T1000 (cell line): ENCODE data around the gene SOX12.

ENCODE experiments used
- DNase-seq: peaks from one replicate; lab custom pipeline; 2025; ENCODE audit warnings: mixed read lengths; lab: John Stamatoyannopoulos, UW

The SOX12 gene

DNA sequence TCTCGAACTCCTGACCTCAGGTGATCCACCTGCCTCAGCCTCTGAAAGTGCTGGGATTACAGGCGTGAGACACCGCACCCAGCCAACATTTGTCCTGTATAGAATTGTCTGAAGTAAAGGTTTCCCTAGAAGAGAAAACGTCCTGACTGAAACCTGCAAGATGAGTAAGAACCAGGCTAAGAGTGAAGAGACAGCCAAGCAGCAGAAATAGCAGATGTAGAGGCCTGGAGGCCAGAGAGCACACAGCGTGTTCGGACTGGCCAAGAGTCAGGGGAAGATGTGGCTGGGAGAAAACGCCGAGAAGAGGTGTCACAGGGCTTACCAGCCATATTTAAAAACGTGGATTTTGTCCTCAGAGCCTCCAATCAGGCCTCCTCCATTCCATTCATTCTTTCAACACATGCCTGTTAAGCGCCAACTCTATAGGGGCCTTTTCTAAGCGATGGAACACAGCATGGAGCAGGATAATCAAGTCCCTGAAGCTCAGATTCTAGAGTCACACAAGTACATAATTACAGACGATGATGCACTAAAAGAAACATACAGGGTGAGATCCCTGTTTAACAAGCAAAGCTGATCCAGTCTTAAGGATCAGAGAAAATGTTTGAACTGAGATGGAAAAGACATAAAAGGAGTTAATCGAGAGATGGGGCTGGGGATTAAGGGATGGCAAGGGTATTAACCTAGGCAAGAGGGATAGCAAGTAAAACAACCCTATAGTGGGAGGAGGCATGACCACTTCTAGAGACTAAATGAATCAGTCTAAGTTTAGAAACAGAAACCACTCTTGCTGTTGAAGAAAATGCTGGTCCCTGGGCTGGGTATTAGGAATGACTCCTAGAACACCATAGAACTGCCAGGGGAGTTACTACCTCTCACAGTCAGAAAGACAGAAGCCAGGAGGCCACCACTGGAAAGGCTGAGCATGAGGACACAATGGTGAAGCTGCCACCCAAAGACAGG is 23.2 kb upstream of the SOX12 start:
- no peak for DNase-seq

GRCh38 chr20:305745-306144 is 19.6 kb upstream of the SOX12 start:
- DNase-seq: no peak

DNA sequence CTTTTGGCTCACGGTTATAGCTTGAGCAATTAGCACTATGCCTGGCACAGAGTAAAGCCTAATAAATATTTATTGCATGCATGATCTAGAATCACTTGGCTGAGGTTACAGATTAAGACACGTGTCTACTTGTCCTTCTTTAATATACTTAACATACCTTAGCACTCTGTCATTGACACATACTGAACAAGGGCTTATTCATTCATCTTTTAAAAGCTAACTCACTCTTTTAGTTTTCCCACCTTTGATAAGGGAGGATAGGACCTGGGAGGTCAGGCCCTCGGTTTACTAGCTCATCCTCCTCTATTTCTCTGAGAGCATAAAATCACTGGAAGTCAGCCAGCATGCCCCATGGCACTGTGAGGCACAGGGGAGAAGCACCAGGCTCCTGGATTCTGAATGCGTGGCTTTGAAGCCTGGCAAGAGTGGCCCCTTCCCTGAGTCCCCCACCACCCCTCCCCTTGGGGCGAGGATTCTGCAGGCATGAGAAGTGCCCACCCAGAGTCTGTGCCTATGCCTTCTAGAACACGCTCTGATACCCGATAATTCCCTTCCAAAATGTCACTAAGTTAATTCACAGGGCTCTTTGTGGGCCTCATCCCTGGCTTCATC is 16.8 kb upstream of the SOX12 start:
- DNase-seq: no peak

GRCh38 chr20:309306-309840 is 16.0 kb upstream of the SOX12 start:
- DNase-seq: no peak

GRCh38 chr20:309841-310644 is 15.3 kb upstream of the SOX12 start:
- DNase-seq: peak; percentile 70

DNA sequence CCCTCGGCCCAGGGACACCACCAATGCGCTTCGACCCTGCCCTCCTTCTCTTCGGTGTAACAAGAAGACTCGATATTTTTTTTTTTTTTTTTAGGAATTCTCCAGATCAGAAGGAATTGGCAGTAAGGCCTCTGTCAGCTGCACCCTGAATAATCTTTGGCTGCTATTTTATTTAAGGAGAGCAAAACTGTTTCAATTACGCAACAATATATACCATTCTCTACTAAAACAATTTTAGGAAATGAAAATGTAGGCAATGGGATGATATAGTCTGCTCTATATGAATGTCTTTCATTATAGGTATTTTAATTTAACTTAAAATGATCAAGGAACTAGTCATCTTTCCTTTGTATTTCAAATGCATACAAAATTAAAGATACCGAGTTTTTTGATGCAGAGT is 14.7 kb upstream of the SOX12 start:
- no peak for DNase-seq

- DNase-seq: no peak
Observed at GRCh38 chr20:311609-312008, 13.7 kb upstream of the SOX12 start.

- DNase-seq: no peak
Observed at GRCh38 chr20:312067-312466, 13.3 kb upstream of the SOX12 start.

DNA sequence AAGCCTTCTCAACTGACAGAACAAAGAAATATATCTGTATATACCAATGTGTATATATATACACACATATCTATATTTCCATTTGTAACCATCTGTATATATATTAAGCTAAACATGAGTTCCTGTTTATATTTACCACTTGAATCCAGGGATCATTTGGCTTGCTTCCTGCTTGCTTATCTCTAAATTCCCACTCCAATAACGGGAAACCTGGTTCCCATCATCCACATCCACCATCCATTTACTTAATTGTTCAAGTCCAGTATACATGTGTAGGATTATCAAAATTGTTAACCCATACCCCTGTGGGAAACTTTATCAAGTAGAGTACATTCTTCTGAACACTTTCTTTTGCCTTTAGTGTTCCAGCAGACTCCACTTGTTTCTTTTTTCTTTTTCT is 12.5 kb upstream of the SOX12 start:
- no peak for DNase-seq

DNA sequence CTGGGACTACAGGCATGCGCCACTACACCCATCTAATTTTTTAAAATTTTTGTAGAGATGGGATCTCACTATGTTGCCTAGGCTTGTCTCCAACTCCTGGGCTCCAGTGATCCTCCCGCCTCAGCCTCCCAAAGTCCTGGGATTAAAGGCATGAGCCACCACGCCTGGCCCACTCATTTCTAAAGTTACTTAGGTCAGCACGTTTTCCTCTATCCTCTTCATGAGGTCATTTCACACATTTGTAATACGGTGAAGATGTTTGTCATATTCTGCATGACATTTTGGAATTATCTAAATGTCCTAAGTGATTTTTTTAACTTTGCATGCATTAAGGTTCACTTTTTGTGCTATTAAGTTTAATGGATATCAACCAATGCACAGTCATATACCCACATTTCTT is 11.9 kb upstream of the SOX12 start:
- DNase-seq: no peak

DNA sequence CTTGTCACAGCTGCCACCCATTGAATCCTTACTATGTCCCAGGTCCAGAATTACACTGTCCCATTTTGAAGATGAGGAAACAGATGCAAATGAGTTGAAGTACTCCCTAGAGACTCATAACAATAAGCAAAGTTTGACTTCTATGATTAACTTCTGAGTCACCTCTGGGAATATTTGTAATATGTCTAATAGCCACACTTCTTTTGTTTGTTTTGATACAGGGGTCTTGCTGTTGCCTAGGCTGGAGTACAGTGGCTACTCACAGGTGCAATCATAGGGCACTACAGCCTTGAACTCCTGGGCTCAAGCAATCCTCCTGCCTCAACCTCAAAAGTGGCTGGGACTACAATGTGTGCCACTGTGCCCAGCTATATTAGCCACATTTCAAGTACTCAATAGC is 11.4 kb upstream of the SOX12 start:
- DNase-seq: no peak

- no peak for DNase-seq
Observed at GRCh38 chr20:316316-317068, 8.9 kb upstream of the SOX12 start.

GRCh38 chr20:324177-325044 is 941 bp upstream of the SOX12 start:
- peak; percentile 45 for DNase-seq

DNA sequence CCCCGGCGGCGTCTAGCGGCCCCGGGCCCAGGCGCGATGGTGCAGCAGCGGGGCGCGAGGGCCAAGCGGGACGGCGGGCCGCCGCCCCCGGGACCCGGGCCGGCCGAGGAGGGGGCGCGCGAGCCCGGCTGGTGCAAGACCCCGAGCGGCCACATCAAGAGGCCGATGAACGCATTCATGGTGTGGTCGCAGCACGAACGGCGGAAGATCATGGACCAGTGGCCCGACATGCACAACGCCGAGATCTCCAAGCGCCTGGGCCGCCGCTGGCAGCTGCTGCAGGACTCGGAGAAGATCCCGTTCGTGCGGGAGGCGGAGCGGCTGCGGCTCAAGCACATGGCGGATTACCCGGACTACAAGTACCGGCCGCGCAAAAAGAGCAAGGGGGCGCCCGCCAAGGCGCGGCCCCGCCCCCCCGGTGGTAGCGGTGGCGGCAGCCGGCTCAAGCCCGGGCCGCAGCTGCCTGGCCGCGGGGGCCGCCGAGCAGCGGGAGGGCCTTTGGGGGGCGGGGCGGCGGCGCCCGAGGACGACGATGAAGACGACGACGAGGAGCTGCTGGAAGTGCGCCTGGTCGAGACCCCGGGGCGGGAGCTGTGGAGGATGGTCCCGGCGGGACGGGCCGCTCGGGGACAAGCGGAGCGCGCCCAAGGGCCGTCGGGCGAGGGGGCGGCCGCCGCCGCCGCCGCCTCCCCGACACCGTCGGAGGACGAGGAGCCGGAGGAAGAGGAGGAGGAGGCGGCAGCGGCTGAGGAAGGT is 715 bp downstream of the SOX12 start:
- no peak for DNase-seq

- DNase-seq: no peak
Observed at GRCh38 chr20:326645-327185, 1.4 kb downstream of the SOX12 start.

DNA sequence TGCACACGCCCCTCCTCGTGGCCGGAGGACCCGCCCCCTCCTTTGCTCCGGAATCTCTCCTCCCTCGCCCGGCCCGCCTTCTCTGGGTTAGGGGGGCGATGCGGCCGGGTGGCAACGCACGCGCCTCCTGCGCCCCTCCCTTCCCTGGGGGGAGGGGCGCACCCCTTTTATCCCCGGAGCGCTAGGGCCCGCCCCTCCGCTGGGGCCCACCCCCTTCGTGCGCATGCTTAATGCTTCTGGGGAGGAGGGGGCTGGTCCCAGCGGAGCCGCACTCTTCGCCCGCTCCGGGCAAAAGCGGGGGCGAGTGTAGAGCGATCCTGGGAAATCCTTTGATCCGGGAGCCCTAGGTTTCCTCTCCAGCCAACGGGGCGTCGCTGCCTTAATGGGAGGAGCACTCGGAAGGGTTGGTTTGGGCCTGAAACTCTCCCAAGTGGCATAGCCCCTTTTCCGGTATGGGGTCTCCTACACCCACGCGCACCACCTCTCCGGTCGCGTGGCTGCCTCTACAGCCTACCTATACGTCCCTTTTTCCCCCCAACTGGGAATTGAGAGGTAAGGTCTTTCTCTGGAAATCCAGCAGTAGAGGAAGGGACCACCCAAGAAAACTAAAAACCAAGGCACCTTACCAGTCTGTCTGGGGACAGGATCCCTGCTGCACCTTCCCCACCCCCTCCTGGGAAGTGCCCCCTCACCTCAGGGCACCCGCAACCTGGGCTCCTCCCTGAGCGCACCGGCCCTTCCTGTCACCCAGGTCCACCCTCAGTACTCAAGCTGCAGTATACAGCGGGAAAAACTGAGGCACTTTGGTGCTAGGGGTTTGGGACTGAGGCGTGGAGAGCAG is 2.1 kb downstream of the SOX12 start:
- DNase-seq: peak; percentile 48

DNA sequence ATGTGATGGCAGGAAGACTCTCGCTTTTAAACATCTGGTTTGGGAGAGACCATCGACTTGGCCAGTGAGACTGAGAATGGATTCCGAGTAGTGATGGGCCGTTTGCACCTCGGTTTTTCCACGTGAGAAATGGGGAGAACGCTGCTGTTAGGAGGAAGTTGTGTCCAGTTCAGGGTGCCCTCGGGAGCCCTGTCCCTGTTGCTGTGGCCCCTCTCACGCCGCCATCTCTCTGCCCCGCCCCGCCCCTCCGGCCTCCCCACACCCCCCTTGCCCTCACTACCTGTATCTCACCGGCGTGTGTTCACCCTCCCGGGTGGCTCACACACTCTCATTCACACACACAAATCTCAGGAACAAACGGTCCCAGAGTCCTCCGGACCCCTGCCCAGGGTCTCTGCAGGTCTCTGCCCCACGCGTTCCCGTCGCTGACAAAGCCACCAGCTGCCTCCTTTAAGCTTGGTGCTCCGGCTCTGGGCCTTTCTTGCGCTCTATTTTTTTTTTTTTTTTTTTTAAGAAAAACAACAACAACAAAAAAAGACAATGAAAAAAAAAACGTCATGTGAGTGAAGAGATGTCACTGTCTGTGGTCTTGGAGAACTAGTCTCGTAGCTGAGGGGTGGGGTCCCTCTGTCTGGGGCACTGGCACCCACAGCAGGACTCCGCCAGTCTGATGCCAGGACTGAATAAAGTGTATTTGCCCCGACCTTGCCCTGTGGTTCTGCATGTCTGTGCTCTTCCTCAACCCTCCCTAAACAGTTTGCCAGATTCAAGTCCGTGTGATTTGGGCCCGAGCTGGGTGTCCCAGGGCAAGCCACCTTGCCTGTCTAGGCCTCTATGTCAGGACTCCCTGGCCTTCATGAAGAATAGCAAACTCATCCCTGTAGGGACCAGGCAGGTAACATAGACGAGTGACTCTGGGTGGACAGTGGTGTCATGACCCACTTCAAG is 2.9 kb downstream of the SOX12 start:
- DNase-seq: no peak
